Neural progenitor cell (in vitro differentiated cells): ENCODE measurements around the gene SLAMF7. TPM values are rescaled to one million over a fixed set of nuclear protein-coding genes. Genes with fewer than 3 reads are reported as not detected.

Source experiments
- DNase-seq: peaks from one replicate; pipeline ENCODE4 v3.0.0-alpha.2; 2016; ENCODE audit warnings: low spot score
- H2AFZ ChIP-seq: fragments of 200-600 bp; sonication (generic); replicated peaks from 2 replicates; pipeline ENCODE4 v1.6.1; 2016; ENCODE audit warnings: antibody characterized with exemption
- H3F3A ChIP-seq: fragments of 200-600 bp; sonication (generic); 2 replicates; pipeline ENCODE4 v1.6.1; 2016; ENCODE audit warnings: antibody characterized with exemption, low read depth
- H3K27ac ChIP-seq: fragments of 200-600 bp; sonication (generic); 2 replicates; pipeline ENCODE4 v1.5.1; 2016; ENCODE audit warnings: mild to moderate bottlenecking
- H3K27me3 ChIP-seq: fragments of 200-600 bp; sonication (generic); 2 replicates; pipeline ENCODE4 v1.6.1; 2016; ENCODE audit warnings: mild to moderate bottlenecking, moderate library complexity
- H3K36me3 ChIP-seq: fragments of 200-600 bp; sonication (generic); 2 replicates; pipeline ENCODE4 v1.5.1; 2016
- H3K4me1 ChIP-seq: fragments of 200-600 bp; sonication (generic); 2 replicates; pipeline ENCODE4 v1.6.1; 2016; ENCODE audit warnings: mixed run types
- H3K4me2 ChIP-seq: fragments of 200-600 bp; sonication (generic); 2 replicates; pipeline ENCODE4 v1.6.1; 2016
- H3K4me3 ChIP-seq: fragments of 200-600 bp; sonication (generic); 2 replicates; pipeline ENCODE4 v1.5.1; 2016
- H3K79me2 ChIP-seq: fragments of 200-600 bp; sonication (generic); 2 replicates; pipeline ENCODE4 v1.6.1; 2016; ENCODE audit warnings: low read depth
- H3K9ac ChIP-seq: fragments of 200-600 bp; sonication (generic); 2 replicates; pipeline ENCODE4 v1.6.1; 2016
- H3K9me3 ChIP-seq: fragments of 200-600 bp; sonication (generic); 2 replicates; pipeline ENCODE4 v1.5.1; 2016; ENCODE audit warnings: low read depth
- H4K20me1 ChIP-seq: fragments of 200-600 bp; sonication (generic); 2 replicates; pipeline ENCODE4 v1.6.1; 2016; ENCODE audit warnings: low read depth
- H3K27ac Mint-ChIP-seq: 3 replicates; pipeline ENCODE4 v1.8.0; 2021; ENCODE audit warnings: mixed read lengths
- H3K27me3 Mint-ChIP-seq: 2 replicates; pipeline ENCODE4 v1.8.0; 2022; ENCODE audit warnings: low read depth, mild to moderate bottlenecking, inconsistent platforms, moderate library complexity, mixed read lengths; ENCODE audit not compliant: insufficient read depth
- H3K36me3 Mint-ChIP-seq: 3 replicates; pipeline ENCODE4 v1.8.0; 2021; ENCODE audit warnings: mixed read lengths
- H3K4me1 Mint-ChIP-seq: 3 replicates; pipeline ENCODE4 v1.8.0; 2021; ENCODE audit warnings: mixed read lengths
- H3K4me3 Mint-ChIP-seq: 3 replicates; pipeline ENCODE4 v1.8.0; 2021; ENCODE audit warnings: mild to moderate bottlenecking, moderate library complexity, mixed read lengths
- H3K9me3 Mint-ChIP-seq: 3 replicates; pipeline ENCODE4 v1.8.0; 2020; ENCODE audit warnings: mixed read lengths
- CTCF ChIP-seq: fragments of 200-600 bp; sonication (generic); IDR thresholded peaks from 2 replicates; pipeline ENCODE4 v1.5.1; 2017; ENCODE audit warnings: antibody characterized with exemption, mild to moderate bottlenecking
- EZH2 ChIP-seq: fragments of 200-600 bp; sonication (generic); IDR thresholded peaks from 2 replicates; pipeline ENCODE4 v1.6.1; 2017; ENCODE audit warnings: antibody characterized with exemption, mild to moderate bottlenecking, moderate library complexity
- EZH2phosphoT487 ChIP-seq: fragments of 200-600 bp; sonication (generic); IDR thresholded peaks from 2 replicates; pipeline ENCODE4 v1.6.1; 2017; ENCODE audit warnings: antibody characterized with exemption
- total RNA-seq: library from RNA; depleted of rRNA; stranded (reverse); fragments of >200 nt; gene quantifications from 2 replicates; pipeline ENCODE4 v1.2.3, GENCODE V29; 2015; ENCODE audit warnings: low replicate concordance

Gene SLAMF7
- total RNA-seq, 1 donor from 2014 or later, result not detected

- TF ChIP-seq CTCF, result no peak
- TF ChIP-seq EZH2phosphoT487, result no peak
- TF ChIP-seq EZH2, result no peak
- Histone ChIP-seq H3K4me1 (no peaks in the 10 kb centered on the region), H3K27ac (no peak overlapping the region), H3K79me2 (no peaks in the 10 kb centered on the region), H3K9me3 (no peaks in the 10 kb centered on the region), H3K4me3 (no peak overlapping the region), H3K9ac (no peak overlapping the region), H3F3A (no peaks in the 10 kb centered on the region), H3K27me3 (no peaks in the 10 kb centered on the region), H3K36me3 (no peaks in the 10 kb centered on the region), H3K4me2 (no peak overlapping the region), H2AFZ (no peak overlapping the region), H4K20me1 (no peaks in the 10 kb centered on the region)
- Mint-ChIP-seq H3K27me3 (peaks cover 7% of the 10 kb centered on the region), H3K27ac (no peak overlapping the region), H3K9me3 (no peaks in the 10 kb centered on the region), H3K36me3 (no peaks in the 10 kb centered on the region), H3K4me3 (no peak overlapping the region), H3K4me1 (peaks cover 8% of the 10 kb centered on the region)
- DNase-seq, result no peak
These were observed 14.5 kb downstream of the SLAMF7 start for GRCh38 chr1:160753594-160753993.

- no peaks in the 10 kb centered on the region for H3K27me3 ChIP-seq
- no peaks in the 10 kb centered on the region for H3K4me1 ChIP-seq
- H3K79me2 ChIP-seq, result no peaks in the 10 kb centered on the region
- no peaks in the 10 kb centered on the region for H3K9me3 ChIP-seq
- no peak for TF ChIP-seq EZH2phosphoT487
- TF ChIP-seq CTCF, result no peak
- TF ChIP-seq EZH2, result no peak
- no peak overlapping the region for H3K9ac ChIP-seq
- no peak overlapping the region for H3K27ac ChIP-seq
- no peak overlapping the region for H3K4me3 Mint-ChIP-seq
- peaks cover 8% of the 10 kb centered on the region for H3K4me1 Mint-ChIP-seq
- peaks cover 3% of the 10 kb centered on the region for H3K27me3 Mint-ChIP-seq
- no peak overlapping the region for H3K4me3 ChIP-seq
- no peak overlapping the region for H3K27ac Mint-ChIP-seq
- H3K36me3 Mint-ChIP-seq, result no peaks in the 10 kb centered on the region
- H2AFZ ChIP-seq, result no peak overlapping the region
- H3K4me2 ChIP-seq, result no peak overlapping the region
- no peaks in the 10 kb centered on the region for H4K20me1 ChIP-seq
- no peaks in the 10 kb centered on the region for H3K9me3 Mint-ChIP-seq
- no peaks in the 10 kb centered on the region for H3K36me3 ChIP-seq
- no peak for DNase-seq
- H3F3A ChIP-seq, result no peaks in the 10 kb centered on the region
These were observed 16.4 kb downstream of the SLAMF7 start for GRCh38 chr1:160755461-160755860.

GRCh38 chr1:160755911-160756848 is 17.1 kb downstream of the SLAMF7 start:
- no peak overlapping the region for H3K27ac Mint-ChIP-seq
- no peak overlapping the region for H3K9ac ChIP-seq

More at GRCh38 chr1:160755911-160756848, 17.1 kb downstream of the SLAMF7 start:
- Histone ChIP-seq H2AFZ (no peak overlapping the region), H3K36me3 (no peaks in the 10 kb centered on the region), H3K9me3 (no peaks in the 10 kb centered on the region), H3K4me1 (no peaks in the 10 kb centered on the region), H3K4me3 (no peak overlapping the region), H3K79me2 (no peaks in the 10 kb centered on the region), H3F3A (no peaks in the 10 kb centered on the region), H3K27me3 (no peaks in the 10 kb centered on the region), H3K27ac (no peak overlapping the region), H3K4me2 (no peak overlapping the region), H4K20me1 (no peaks in the 10 kb centered on the region)
- Mint-ChIP-seq H3K4me3 (no peak overlapping the region), H3K9me3 (no peaks in the 10 kb centered on the region), H3K27me3 (peaks cover 3% of the 10 kb centered on the region), H3K36me3 (no peaks in the 10 kb centered on the region), H3K4me1 (peaks cover 8% of the 10 kb centered on the region)
- TF ChIP-seq CTCF (no peak), EZH2phosphoT487 (no peak), EZH2 (no peak)
- DNase-seq, result no peak
